Right lung (tissue), 5 donors: ENCODE results near the gene PSMD1. TPM values are rescaled to one million over a fixed set of nuclear protein-coding genes. Genes with fewer than 3 reads are reported as not detected.

Source experiments
- DNase-seq, 2 donors: peaks; one replicate each; pipeline ENCODE4 v3.0.0-alpha.2; 2013
- polyA plus RNA-seq, 5 donors: library from polyadenylated mRNA; unstranded; fragments of 120-200 nt; gene quantifications; one replicate each; pipeline versions ENCODE4 v1.2.1 to v1.2.3, GENCODE V29; 2013; ENCODE audit warnings: inconsistent platforms in 1 of 5, low replicate concordance in 1 of 5; ENCODE audit not compliant: insufficient read length in 5 of 5, insufficient read depth in 1 of 5

The PSMD1 gene
- polyA plus RNA-seq, 5 donors: 73.2 to 80.3 (median 75.9) TPM

- no peak for DNase-seq
These were observed 23.2 kb upstream of the PSMD1 start for GRCh38 chr2:231033147-231034132.

- DNase-seq: no peak
These were observed 22.3 kb upstream of the PSMD1 start for GRCh38 chr2:231034291-231034882.

DNA sequence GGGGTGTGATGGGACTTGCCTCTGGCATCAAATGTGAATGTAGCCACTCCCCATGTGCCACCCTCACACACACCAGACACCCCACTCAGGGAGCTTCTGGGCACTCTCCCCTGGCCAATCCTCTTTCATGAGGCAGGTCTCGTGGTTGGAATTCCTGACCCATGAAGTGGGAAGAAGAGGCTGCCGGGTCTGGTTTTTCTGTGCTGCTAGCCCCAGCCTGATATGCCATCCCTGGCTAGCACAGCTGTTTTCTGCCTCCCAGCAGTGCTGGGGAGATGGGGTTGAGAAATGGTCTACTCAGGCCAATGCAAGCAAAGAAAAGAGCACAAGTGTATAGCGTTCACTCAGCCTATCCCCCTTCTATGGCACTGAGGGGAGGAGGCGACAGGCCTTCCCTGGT is 20.5 kb upstream of the PSMD1 start:
- no peak for DNase-seq

GRCh38 chr2:231036578-231037106 is 20.0 kb upstream of the PSMD1 start:
- no peak for DNase-seq

DNA sequence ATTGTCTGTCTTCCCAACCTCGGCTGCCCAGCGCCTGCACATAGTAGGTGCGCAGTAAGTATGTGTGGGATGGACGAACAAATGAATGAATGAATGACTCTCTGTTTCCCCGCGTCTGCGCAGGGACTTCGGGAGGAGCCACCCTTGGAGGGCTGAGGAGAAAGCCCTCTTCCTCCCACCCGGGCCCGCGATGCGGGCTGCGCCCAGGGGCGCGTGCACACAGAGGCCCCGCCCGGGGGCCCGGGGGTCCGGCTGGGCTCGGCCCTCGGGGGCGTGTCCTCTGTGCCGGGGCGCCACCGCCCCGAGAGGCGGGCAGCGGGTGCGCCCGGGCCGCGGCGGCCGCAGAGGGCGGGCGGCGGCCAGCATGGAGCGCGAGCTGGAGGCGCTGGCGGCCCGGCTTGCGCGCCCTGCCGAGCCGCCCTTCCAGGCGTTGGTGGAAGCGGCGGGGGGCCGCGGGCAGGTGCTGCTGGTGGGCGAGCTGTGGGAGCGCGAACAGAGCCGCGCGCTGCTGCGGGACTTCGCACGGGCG is 19.4 kb upstream of the PSMD1 start, which contains the start of gene C2orf72:
Gene C2orf72 (plus strand): TSS at position 322 of the 529 bp plus-strand sequence. CDS start 43 bp downstream, at position 365.
- no peak for DNase-seq

- DNase-seq: no peak
These were observed 18.8 kb upstream of the PSMD1 start for GRCh38 chr2:231037731-231038482.

DNA sequence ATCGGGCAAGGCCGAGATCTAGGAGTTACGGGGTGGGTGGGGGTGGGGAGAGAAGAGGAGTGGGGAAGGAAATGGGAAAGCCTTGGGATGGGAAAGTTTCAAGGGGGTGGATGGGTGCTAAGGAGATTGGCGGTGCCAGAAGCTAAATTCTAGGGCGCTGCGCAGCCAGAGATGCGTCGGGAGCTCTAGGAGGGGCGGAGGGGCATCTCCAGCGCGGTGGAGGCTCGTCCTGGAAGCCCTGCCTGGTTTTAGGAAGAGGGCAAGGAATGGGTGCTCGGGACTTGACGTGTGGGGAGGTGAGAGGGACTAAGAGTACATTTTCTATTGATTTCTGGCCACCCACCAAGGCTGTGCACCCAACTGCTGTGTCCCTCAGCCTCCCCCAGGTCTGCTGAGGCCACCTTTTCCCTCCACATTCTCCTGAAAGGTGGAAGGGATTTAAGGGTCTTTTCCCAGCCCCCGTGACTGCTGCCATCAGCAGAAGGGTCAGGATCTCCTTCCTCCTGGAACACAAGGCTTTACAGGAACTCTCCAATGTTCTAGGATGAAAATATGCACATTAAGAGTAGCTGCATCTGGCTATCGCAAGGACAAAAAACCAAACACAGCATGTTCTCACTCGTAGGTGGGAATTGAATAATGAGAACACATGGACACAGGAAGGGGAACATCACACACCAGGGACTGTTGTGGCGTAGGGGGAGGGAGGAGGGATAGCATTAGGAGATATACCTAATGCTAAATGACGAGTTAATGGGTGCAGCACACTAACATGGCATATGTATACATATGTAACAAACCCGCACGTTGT is 18.0 kb upstream of the PSMD1 start:
- DNase-seq: no peak

DNA sequence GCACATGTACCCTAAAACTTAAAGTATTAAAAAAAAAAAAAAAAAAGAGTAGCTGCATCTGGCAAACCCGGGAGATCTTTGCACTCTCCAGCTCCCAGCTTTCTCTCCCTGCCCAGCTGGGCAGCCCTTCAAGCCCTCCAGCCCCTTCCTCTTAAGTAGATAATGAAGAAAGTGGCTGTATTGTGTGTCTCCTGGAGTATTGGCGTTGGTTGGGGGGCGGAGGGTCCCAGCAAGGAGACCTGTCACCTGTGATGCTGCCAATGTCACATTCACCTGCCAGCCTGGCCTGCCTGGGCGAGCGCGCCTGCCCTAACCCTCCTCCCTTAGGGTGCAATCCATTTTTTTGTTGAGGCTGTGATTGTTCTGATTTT is 17.4 kb upstream of the PSMD1 start:
- DNase-seq: no peak

DNA sequence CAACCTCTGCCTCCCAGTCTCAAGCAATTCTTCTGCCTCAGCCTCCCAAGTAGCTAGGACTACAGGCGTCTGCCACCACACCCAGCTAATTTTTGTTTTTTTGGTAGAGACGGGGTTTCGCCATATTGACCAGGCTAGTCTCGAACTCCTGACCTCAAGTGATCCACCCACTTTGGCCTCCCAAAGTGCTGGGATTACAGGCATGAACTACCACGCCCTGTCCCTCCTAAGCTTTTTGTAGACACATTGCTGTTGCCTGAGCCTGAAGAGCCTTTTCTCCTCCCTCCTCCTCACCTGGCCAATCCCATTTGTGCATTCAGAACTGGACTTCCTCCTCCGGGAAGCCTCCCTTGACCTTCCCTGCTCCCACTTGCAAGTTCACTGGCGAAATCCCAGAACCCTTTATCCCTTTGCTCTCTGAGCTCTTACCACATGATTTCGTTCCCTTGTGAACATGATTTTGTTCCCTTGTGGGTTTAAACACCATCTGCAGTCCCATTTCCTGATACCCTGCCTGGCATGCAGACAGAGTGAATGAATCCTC is 16.8 kb upstream of the PSMD1 start:
- no peak for DNase-seq

- no peak for DNase-seq
These were observed 15.5 kb upstream of the PSMD1 start for GRCh38 chr2:231041061-231041689.

DNA sequence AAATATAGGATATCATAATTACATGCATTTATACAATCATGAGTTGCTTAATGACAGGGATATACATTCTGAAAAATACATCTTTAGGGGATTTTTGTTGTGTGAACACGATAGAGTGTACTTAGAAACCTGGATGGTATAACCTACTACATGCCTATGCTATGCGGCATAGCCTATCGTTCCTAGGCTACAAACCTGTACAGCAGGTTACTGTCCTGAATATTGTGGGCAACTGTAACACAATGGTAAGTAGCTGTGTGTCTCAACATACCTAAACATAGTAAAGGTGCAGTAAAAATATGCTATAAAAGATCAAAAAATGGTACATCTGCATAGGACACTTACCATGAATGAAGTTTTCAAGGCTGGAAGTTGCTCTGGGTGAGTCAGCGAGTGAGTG is 12.9 kb upstream of the PSMD1 start:
- no peak for DNase-seq

DNA sequence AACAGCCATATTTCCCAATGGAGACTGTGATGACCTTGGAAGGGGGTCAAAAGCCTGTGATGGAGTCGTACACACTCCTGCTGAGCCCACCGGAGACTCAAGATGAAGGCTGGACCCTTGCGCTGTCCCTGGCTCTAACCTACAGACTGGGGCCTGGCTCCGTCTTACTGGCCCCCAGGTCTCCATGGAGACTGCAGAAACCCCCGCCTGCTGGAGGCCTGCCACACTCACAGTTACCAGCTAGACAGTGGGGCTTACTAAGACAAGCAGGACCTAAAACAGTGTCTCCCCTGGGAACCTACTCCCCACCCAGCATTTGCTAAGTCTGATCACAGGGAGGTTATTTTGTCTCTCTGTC is 9.8 kb upstream of the PSMD1 start:
- DNase-seq: no peak

- DNase-seq: no peak
These were observed 9.3 kb upstream of the PSMD1 start for GRCh38 chr2:231047274-231047922.

DNA sequence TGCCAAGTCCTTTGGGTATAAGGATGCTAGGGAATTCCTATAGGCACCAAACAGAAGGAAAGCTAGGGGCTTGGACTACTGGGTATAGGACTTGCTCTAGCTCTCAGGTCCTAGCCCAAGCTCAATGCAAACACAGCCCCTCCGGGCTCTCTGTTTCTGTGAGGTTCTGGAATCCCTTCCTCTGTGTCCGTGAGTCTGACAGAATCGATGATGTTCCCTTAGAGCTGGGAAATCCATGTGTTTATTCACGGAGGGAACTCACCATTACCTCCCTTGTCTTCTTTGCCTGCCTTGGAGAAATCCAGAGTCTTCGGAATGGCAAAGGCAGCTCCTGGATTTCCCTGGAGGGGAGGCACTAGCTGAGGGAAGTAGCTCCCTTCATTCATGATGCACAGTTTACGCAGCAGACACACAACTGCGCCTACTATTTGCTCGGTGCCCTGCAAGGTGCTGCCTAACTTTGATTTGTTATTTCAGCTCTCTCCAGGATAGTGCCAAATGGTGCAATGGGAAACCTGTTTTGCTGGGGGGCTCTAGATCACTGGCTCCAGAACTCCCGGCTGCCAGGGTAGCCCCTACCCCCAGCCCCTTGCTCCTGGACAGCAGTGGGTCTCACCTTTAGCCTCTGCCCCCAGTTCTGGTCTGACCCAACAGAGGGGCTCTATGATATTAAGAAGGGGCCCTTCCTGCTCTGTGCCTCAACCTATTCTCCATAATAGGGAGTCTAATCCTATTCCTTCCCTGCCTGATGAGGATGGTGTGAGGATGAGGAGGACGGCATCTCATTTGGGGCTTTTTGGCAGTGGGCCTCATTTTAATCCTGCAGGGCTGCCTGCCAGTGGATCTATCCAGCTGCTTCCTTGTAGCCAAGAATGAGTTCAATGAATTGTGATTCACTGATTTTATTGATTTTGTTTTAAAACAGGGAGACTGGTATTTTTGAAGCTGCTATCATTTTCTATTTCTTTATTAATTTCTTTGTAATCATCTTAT is 8.4 kb upstream of the PSMD1 start:
- DNase-seq: no peak

- no peak for DNase-seq
These were observed 7.2 kb upstream of the PSMD1 start for GRCh38 chr2:231049286-231050017.

DNA sequence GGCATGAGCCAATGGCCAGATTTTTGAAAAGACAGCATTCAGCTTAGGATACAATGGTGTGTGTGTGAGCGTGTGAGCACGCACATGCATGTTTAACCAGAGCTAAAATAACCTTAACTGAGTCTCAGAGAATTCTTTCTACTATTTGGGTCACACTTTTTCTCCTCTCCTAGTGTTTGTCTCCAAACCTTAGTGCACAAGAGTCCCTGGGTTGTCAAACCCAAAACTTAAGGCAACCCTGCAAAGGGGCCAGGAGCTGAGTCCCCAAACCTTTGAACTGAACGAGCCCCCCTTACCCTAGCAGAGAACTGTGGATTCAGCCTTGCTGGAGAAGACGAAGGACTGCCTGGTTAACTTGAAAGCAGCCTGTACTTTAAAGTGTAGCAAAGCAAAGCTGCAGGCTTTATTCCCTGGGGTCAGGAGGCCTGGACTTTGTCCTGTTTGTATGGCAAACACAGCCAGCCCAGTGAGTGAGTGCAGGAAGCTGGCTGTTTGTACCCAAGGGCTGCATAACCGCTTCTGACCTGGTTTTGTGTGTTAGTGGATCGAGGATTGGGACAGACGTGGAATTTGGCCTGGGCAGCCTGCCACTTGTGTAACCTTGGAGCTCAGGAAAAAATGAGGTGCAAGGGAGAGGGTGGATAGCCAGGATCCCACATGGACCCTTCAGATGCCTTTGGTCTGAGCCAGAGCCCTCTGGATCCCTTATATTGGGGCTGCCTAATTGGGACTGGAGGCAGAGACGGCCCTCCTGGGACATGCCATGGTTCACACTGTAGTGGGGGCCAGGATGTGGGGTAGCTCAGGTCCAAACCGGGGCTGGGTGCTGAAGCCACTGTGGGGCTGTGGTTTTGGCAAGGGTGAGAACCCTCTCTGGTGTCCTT is 6.4 kb upstream of the PSMD1 start:
- DNase-seq: no peak

DNA sequence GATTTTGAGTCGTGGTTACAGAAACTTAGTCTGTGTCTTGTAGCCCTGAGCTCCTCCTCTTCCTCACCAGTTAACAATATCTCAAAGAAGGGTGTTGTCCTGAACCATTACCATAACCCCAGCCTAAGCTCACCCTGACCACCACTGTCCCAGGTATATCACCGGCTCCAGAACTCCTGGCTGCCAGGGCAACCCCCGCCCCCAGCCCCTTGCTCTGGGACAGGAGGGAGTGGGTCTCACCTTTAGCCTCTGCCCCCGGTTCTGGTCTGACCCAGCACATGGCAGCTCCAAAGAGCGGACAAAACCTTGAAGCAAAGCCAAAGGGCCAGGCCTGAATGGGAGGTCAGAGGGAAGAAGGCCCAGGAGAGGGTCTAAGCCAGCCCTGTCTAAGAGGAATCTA is 5.6 kb upstream of the PSMD1 start:
- no peak for DNase-seq
